Measurements from ENCODE around the gene SLC35F3. TPM values are rescaled to one million over a fixed set of nuclear protein-coding genes. Genes with fewer than 3 reads are reported as not detected.

Gene SLC35F3
- total RNA-seq, 1 donor from 2014 or later: 0.57 TPM

DNA sequence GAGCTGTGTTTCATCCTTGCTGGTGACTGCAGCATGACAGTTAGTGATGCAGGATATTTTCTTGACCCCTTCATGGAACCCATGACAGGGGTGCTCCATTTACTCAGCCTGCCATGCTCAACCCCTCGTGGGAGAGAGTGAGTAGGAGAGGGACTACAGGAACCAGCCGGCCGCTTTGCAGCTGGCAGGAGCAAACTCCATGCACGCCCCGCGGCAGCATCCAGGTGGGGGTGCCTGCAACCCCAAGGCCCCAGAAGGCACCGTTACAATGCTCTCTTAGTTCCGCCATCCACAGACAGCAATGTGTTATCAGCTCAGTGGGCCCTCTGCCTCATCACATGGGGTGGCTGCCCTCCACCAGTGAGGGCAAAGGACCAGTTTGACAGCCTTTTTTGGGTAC lies 135.1 kb downstream of the SLC35F3 start:
- no peak for TF ChIP-seq EZH2 (IDR thresholded peaks at IDR 0.05; ENCODE audit: insufficient read depth, low read length)
- TF ChIP-seq, protein P1, sequence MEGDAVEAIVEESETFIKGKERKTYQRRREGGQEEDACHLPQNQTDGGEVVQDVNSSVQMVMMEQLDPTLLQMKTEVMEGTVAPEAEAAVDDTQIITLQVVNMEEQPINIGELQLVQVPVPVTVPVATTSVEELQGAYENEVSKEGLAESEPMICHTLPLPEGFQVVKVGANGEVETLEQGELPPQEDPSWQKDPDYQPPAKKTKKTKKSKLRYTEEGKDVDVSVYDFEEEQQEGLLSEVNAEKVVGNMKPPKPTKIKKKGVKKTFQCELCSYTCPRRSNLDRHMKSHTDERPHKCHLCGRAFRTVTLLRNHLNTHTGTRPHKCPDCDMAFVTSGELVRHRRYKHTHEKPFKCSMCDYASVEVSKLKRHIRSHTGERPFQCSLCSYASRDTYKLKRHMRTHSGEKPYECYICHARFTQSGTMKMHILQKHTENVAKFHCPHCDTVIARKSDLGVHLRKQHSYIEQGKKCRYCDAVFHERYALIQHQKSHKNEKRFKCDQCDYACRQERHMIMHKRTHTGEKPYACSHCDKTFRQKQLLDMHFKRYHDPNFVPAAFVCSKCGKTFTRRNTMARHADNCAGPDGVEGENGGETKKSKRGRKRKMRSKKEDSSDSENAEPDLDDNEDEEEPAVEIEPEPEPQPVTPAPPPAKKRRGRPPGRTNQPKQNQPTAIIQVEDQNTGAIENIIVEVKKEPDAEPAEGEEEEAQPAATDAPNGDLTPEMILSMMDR (IDR thresholded peaks at IDR 0.05; ENCODE audit: insufficient read depth, low read depth, low read length): no peak
- H3K27me3 Mint-ChIP-seq (ENCODE audit: low read depth, unreplicated experiment): peaks cover 2% of the 10 kb centered on the region
- Histone ChIP-seq H3K36me3 (ENCODE audit: insufficient read depth, low read length) (no peaks in the 10 kb centered on the region), H3K4me2 (ENCODE audit: low read length) (no peak overlapping the region), H3K27ac (ENCODE audit: low read depth, low read length) (no peak overlapping the region), H2AFZ (ENCODE audit: low read depth, low read length) (no peak overlapping the region), H3K9ac (ENCODE audit: low read length) (no peak overlapping the region), H3K9me3 (ENCODE audit: insufficient read depth, low read depth, low read length) (no peaks in the 10 kb centered on the region), H3K4me3 (ENCODE audit: insufficient read depth, low read depth, low read length) (no peak overlapping the region), H4K20me1 (ENCODE audit: insufficient read depth, low read length) (no peaks in the 10 kb centered on the region), H3K79me2 (ENCODE audit: insufficient read depth, low read length) (no peaks in the 10 kb centered on the region), H3K4me1 (ENCODE audit: insufficient read depth, low read length) (no peaks in the 10 kb centered on the region), H3K27me3 (ENCODE audit: insufficient read depth, low read length) (no peaks in the 10 kb centered on the region)
- H3K9me3 Mint-ChIP-seq (ENCODE audit: unreplicated experiment): no peaks in the 10 kb centered on the region
- no peaks in the 10 kb centered on the region for H3K36me3 Mint-ChIP-seq (ENCODE audit: low read depth, unreplicated experiment)
- no peak overlapping the region for H3K4me3 Mint-ChIP-seq (ENCODE audit: unreplicated experiment)
- DNase-seq (ENCODE audit: low read depth): no peak
- H3K4me1 Mint-ChIP-seq (ENCODE audit: low read depth, unreplicated experiment): no peaks in the 10 kb centered on the region
- no peak for FAIRE-seq
- no peak overlapping the region for H3K27ac Mint-ChIP-seq (ENCODE audit: unreplicated experiment)

DNA sequence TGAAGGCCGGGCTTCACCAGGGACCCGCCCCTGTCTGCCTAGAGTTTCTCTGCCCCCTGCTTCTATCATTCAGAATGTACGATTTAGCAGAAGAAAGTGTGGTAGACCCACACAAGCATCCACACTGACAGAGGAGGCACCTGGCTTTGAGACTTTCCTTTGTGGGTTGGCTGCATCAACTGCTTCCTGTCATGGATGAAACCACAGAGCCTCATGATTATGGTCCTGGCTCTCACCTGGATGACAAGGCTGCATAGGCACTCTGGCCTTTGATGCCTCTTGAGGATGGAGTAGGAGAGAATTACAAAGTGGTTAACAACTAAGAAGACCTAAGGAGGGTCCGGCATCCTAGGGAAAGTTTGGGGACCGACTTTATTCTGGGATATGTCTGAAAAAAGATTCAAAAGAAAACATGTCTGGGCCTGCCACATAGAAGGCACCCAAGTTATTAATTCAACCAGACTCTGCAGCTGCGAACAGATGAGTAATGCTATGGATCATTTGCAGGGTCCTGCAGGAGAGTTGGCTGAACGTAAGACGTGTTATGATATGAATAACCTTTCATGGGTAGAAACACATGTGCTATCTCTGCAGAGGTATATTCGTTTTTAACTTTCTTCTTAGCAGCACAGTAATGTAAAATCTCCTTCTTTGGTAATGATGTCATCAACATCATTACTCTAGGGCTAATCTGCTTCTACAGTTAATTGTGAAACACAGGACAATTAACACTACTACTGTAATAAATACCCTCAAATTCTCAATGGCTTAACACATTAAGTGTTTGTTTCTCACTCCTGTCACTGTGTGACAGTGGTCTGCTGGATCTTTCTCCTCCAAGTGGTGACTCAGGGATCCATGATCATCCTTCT lies 136.2 kb downstream of the SLC35F3 start:
- Histone ChIP-seq H3K4me3 (ENCODE audit: insufficient read depth, low read depth, low read length) (no peak overlapping the region), H3K9ac (ENCODE audit: low read length) (no peak overlapping the region), H3K4me1 (ENCODE audit: insufficient read depth, low read length) (no peaks in the 10 kb centered on the region), H3K27me3 (ENCODE audit: insufficient read depth, low read length) (no peaks in the 10 kb centered on the region), H3K4me2 (ENCODE audit: low read length) (no peak overlapping the region), H3K9me3 (ENCODE audit: insufficient read depth, low read depth, low read length) (no peaks in the 10 kb centered on the region), H4K20me1 (ENCODE audit: insufficient read depth, low read length) (no peaks in the 10 kb centered on the region), H3K79me2 (ENCODE audit: insufficient read depth, low read length) (no peaks in the 10 kb centered on the region), H3K36me3 (ENCODE audit: insufficient read depth, low read length) (no peaks in the 10 kb centered on the region), H3K27ac (ENCODE audit: low read depth, low read length) (no peak overlapping the region), H2AFZ (ENCODE audit: low read depth, low read length) (no peak overlapping the region)
- no peak for DNase-seq (ENCODE audit: low read depth)
- TF ChIP-seq EZH2 (IDR thresholded peaks at IDR 0.05; ENCODE audit: insufficient read depth, low read length): no peak
- TF ChIP-seq, protein P1 (IDR thresholded peaks at IDR 0.05; ENCODE audit: insufficient read depth, low read depth, low read length): no peak
- Mint-ChIP-seq H3K36me3 (ENCODE audit: low read depth, unreplicated experiment) (no peaks in the 10 kb centered on the region), H3K4me3 (ENCODE audit: unreplicated experiment) (no peak overlapping the region), H3K27ac (ENCODE audit: unreplicated experiment) (no peak overlapping the region), H3K27me3 (ENCODE audit: low read depth, unreplicated experiment) (peaks cover 2% of the 10 kb centered on the region), H3K4me1 (ENCODE audit: low read depth, unreplicated experiment) (no peaks in the 10 kb centered on the region), H3K9me3 (ENCODE audit: unreplicated experiment) (no peaks in the 10 kb centered on the region)
- FAIRE-seq: no peak

DNA sequence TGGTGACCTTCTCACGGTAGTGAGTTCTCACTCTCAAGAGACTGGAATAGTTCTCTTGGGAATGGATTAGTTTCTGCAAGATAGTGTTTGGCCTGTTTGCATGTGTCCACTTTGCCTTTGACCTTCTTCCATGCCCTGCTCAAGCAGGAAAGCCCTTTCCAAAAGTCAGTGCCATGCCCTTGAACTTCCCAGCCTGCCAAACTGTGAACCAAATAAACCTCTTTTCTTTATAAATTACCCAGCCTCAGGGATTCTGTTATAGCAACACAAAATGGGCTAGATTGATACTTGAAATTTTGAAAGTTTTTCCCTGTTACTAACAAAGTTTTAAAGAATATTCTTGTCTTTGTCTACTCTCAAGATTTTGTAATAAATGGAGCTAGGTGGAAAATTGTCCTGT lies 139.6 kb downstream of the SLC35F3 start:
- H3K4me3 Mint-ChIP-seq (ENCODE audit: unreplicated experiment): no peak overlapping the region
- no peak for TF ChIP-seq EZH2 (IDR thresholded peaks at IDR 0.05; ENCODE audit: insufficient read depth, low read length)
- H3K9me3 ChIP-seq (ENCODE audit: insufficient read depth, low read depth, low read length): no peaks in the 10 kb centered on the region
- H3K4me2 ChIP-seq (ENCODE audit: low read length): no peak overlapping the region
- DNase-seq (ENCODE audit: low read depth): no peak
- H3K9ac ChIP-seq (ENCODE audit: low read length): no peak overlapping the region
- no peaks in the 10 kb centered on the region for H3K4me1 Mint-ChIP-seq (ENCODE audit: low read depth, unreplicated experiment)
- no peaks in the 10 kb centered on the region for H3K79me2 ChIP-seq (ENCODE audit: insufficient read depth, low read length)
- H3K36me3 ChIP-seq (ENCODE audit: insufficient read depth, low read length): no peaks in the 10 kb centered on the region
- peaks cover 2% of the 10 kb centered on the region for H3K27me3 Mint-ChIP-seq (ENCODE audit: low read depth, unreplicated experiment)
- H4K20me1 ChIP-seq (ENCODE audit: insufficient read depth, low read length): no peaks in the 10 kb centered on the region
- H3K4me1 ChIP-seq (ENCODE audit: insufficient read depth, low read length): peaks cover 4% of the 10 kb centered on the region
- no peak overlapping the region for H3K4me3 ChIP-seq (ENCODE audit: insufficient read depth, low read depth, low read length)
- no peaks in the 10 kb centered on the region for H3K27me3 ChIP-seq (ENCODE audit: insufficient read depth, low read length)
- FAIRE-seq: no peak
- H3K9me3 Mint-ChIP-seq (ENCODE audit: unreplicated experiment): peaks cover 5% of the 10 kb centered on the region
- no peak overlapping the region for H3K27ac Mint-ChIP-seq (ENCODE audit: unreplicated experiment)
- H2AFZ ChIP-seq (ENCODE audit: low read depth, low read length): no peak overlapping the region
- H3K36me3 Mint-ChIP-seq (ENCODE audit: low read depth, unreplicated experiment): no peaks in the 10 kb centered on the region
- H3K27ac ChIP-seq (ENCODE audit: low read depth, low read length): no peak overlapping the region

Data from astrocyte (in vitro differentiated cells and primary cell).